Prostate gland (tissue), 2 donors: ENCODE results near the gene DCUN1D2. TPM values are rescaled to one million over a fixed set of nuclear protein-coding genes. Genes with fewer than 3 reads are reported as not detected.

Source experiments
- DNase-seq: peaks from one replicate; pipeline ENCODE4 v3.0.0-alpha.2; 2019; ENCODE audit warnings: low spot score
- H3K27ac ChIP-seq, 2 donors: fragments of 200-600 bp; sonication (generic); 2 replicates each; pipeline ENCODE4 v1.5.1; 2017 to 2019
- H3K27me3 ChIP-seq: fragments of 200-600 bp; sonication (generic); replicated peaks from 2 replicates; pipeline ENCODE4 v1.5.1; 2019; ENCODE audit not compliant: insufficient read depth
- H3K36me3 ChIP-seq, 2 donors: fragments of 200-600 bp; sonication (generic); 1 replicate in 1 of 2; 2 replicates in 1 of 2; pipeline versions ENCODE4 v1.5.1 to v1.8.1; 2017 to 2019
- H3K4me1 ChIP-seq: fragments of 200-600 bp; sonication (generic); replicated peaks from 2 replicates; pipeline ENCODE4 v1.5.1; 2019
- H3K4me3 ChIP-seq, 2 donors: fragments of 200-600 bp; sonication (generic); 2 replicates each; pipeline ENCODE4 v1.5.1; 2017 to 2019
- H3K9me3 ChIP-seq: fragments of 200-600 bp; sonication (generic); 2 replicates; pipeline ENCODE4 v1.5.1; 2017
- CTCF ChIP-seq, 4 experiments: fragments of 200-600 bp in 2 of 4; fragments of 450-650 bp in 2 of 4; sonication (generic) in 2 of 4; IDR thresholded peaks; 1 replicate in 3 of 4; 2 replicates in 1 of 4; pipeline ENCODE4 v1.5.1; 2016 to 2019; ENCODE audit warnings: antibody characterized with exemption in 4 of 4, mild to moderate bottlenecking in 2 of 4, moderate library complexity in 2 of 4
- POLR2A ChIP-seq: fragments of 450-650 bp; IDR thresholded peaks from one replicate; pipeline ENCODE4 v1.6.1; 2016; ENCODE audit warnings: antibody characterized with exemption, mild to moderate bottlenecking
- POLR2AphosphoS5 ChIP-seq: sonication (generic); formaldehyde crosslinking; IDR thresholded peaks from one replicate; pipeline ENCODE4 v1.6.1; 2017; ENCODE audit warnings: antibody characterized with exemption
- WGBS: methylation state at CpG from one replicate; pipeline ENCODE4 v1.1.5; 2018; 5-methylcytosine and 5-hydroxymethylcytosine counted together
- intact Hi-C: fragments of 100-400 bp; cut with DNase I; formaldehyde crosslinking; loops from one replicate; pipeline ENCODE4 v1.14.2; 2022
- total RNA-seq, 2 donors: library from RNA; depleted of rRNA; stranded (reverse); fragments of >200 nt; gene quantifications; one replicate each; pipeline ENCODE4 v1.1.0, GENCODE V29; 2016

Gene DCUN1D2
- total RNA-seq, 2 donors from 2014 or later: 11.0 to 48.0 TPM

- intact Hi-C loops: loop anchor here (5.0 kb wide), 1 partner anchor 58 kb away; no protein-coding TSS in a partner anchor
- no peaks in the 10 kb centered on the region for H3K9me3 ChIP-seq
- peak overlapping the region; percentile 20 to 22 for H3K27ac ChIP-seq
- H3K27me3 ChIP-seq: no peaks in the 10 kb centered on the region
- WGBS: 72% methylated on average over 13 of the region's 13 CpGs
- H3K4me3 ChIP-seq: peak overlapping the region; percentile 0 to 13
- H3K4me1 ChIP-seq: no peaks in the 10 kb centered on the region
- TF ChIP-seq POLR2AphosphoS5: no peak
- no peak for TF ChIP-seq CTCF (IDR thresholded peaks at IDR 0.05)
- TF ChIP-seq POLR2A: no peak
- H3K36me3 ChIP-seq: no peaks in the 10 kb centered on the region
- DNase-seq: no peak
Observed at GRCh38 chr13:113449693-113450347, 40.7 kb downstream of the DCUN1D2 start.

- no peaks in the 10 kb centered on the region for H3K4me1 ChIP-seq
- no peaks in the 10 kb centered on the region for H3K27me3 ChIP-seq
- H3K9me3 ChIP-seq: no peaks in the 10 kb centered on the region
- no peak for DNase-seq
- TF ChIP-seq POLR2AphosphoS5: no peak
- no peak for TF ChIP-seq CTCF (IDR thresholded peaks at IDR 0.05)
- TF ChIP-seq POLR2A: no peak
- peak overlapping the region; percentile 20 to 22 for H3K27ac ChIP-seq
- WGBS: 62% methylated on average over 29 of the region's 29 CpGs
- H3K36me3 ChIP-seq: no peaks in the 10 kb centered on the region
- intact Hi-C loops: no loop called here
- H3K4me3 ChIP-seq: peak overlapping the region; percentile 0 to 13
Observed at GRCh38 chr13:113448885-113449692, 41.4 kb downstream of the DCUN1D2 start.

- H3K4me1 ChIP-seq: no peaks in the 10 kb centered on the region
- H3K27ac ChIP-seq: no peak overlapping the region
- H3K36me3 ChIP-seq: no peaks in the 10 kb centered on the region
- no peaks in the 10 kb centered on the region for H3K27me3 ChIP-seq
- no peak for TF ChIP-seq CTCF (IDR thresholded peaks at IDR 0.05)
- TF ChIP-seq POLR2AphosphoS5: no peak
- TF ChIP-seq POLR2A: no peak
- 45% methylated on average over 6 of the region's 6 CpGs for WGBS
- H3K4me3 ChIP-seq: no peak overlapping the region
- no peaks in the 10 kb centered on the region for H3K9me3 ChIP-seq
- intact Hi-C loops: no loop called here
- no peak for DNase-seq
Observed at GRCh38 chr13:113448545-113448884, 42.0 kb downstream of the DCUN1D2 start.

GRCh38 chr13:113447596-113447995, 42.9 kb downstream of the DCUN1D2 start:
- no peak for DNase-seq
- intact Hi-C loops: no loop called here
- no peaks in the 10 kb centered on the region for H3K36me3 ChIP-seq
- WGBS: 89% methylated on average over 6 of the region's 6 CpGs
- no peak overlapping the region for H3K27ac ChIP-seq
- H3K4me1 ChIP-seq: no peaks in the 10 kb centered on the region
- TF ChIP-seq POLR2A: no peak
- no peaks in the 10 kb centered on the region for H3K27me3 ChIP-seq
- no peak overlapping the region for H3K4me3 ChIP-seq
- H3K9me3 ChIP-seq: no peaks in the 10 kb centered on the region

- no peaks in the 10 kb centered on the region for H3K27me3 ChIP-seq
- no peak overlapping the region for H3K27ac ChIP-seq
- WGBS: 87% methylated on average over 9 of the region's 9 CpGs
- DNase-seq: no peak
- no peak overlapping the region for H3K4me3 ChIP-seq
- no peaks in the 10 kb centered on the region for H3K36me3 ChIP-seq
- no peak for TF ChIP-seq POLR2AphosphoS5
- no peaks in the 10 kb centered on the region for H3K4me1 ChIP-seq
- no peaks in the 10 kb centered on the region for H3K9me3 ChIP-seq
- intact Hi-C loops: no loop called here
Observed at GRCh38 chr13:113446488-113446854, 44.0 kb downstream of the DCUN1D2 start.
